Activated naive CD8-positive, alpha-beta T cell treated with anti-CD3 and anti-CD28 coated beads, Interleukin-2, amount 50 U/mL, for 16 hours (primary cell): ENCODE data around the gene JPH2.
"Not testable (repeated sequence)": the region's sequence is repeated elsewhere in the genome, so short reads cannot be mapped to it uniquely, and the experiment has no call there.

Source experiments
- DNase-seq: peaks from one replicate; pipeline ENCODE4 v3.0.0-alpha.2; 2020; ENCODE audit warnings: low read depth, low spot score

Gene JPH2

GRCh38 chr20:44211177-44212039 is 24.4 kb upstream of the JPH2 start:
- DNase-seq: no peak

GRCh38 chr20:44210406-44211176 is 23.6 kb upstream of the JPH2 start, which contains the start of gene OSER1:
TSS of gene OSER1 (minus strand) at chr20:44210771. CDS start at chr20:44206957, 3,814 bp downstream.
- peak; percentile 93 for DNase-seq

- DNase-seq: no peak
Observed at GRCh38 chr20:44209686-44210405, 22.9 kb upstream of the JPH2 start.

- no peak for DNase-seq
Observed at GRCh38 chr20:44208770-44209169, 21.8 kb upstream of the JPH2 start.

- no peak for DNase-seq
Observed at GRCh38 chr20:44208165-44208564, 21.2 kb upstream of the JPH2 start.

GRCh38 chr20:44207126-44207723 is 20.2 kb upstream of the JPH2 start:
- DNase-seq: no peak

GRCh38 chr20:44206132-44206531 is 19.1 kb upstream of the JPH2 start:
- no peak for DNase-seq

- DNase-seq: no peak
Observed at GRCh38 chr20:44204832-44205215, 17.8 kb upstream of the JPH2 start.

- no peak for DNase-seq
Observed at GRCh38 chr20:44204156-44204831, 17.3 kb upstream of the JPH2 start.

- DNase-seq: no peak
Observed at GRCh38 chr20:44203161-44203560, 16.2 kb upstream of the JPH2 start.

- no peak for DNase-seq
Observed at GRCh38 chr20:44200983-44201382, 14.0 kb upstream of the JPH2 start.

- DNase-seq: no peak
Observed at GRCh38 chr20:44200371-44200770, 13.4 kb upstream of the JPH2 start.

- DNase-seq: no peak
Observed at GRCh38 chr20:44199877-44200276, 12.9 kb upstream of the JPH2 start.

- no peak for DNase-seq
Observed at GRCh38 chr20:44198872-44199271, 11.9 kb upstream of the JPH2 start.

GRCh38 chr20:44196271-44196670 is 9.3 kb upstream of the JPH2 start:
- no peak for DNase-seq

- DNase-seq: no peak
Observed at GRCh38 chr20:44195605-44196004, 8.6 kb upstream of the JPH2 start.

GRCh38 chr20:44193801-44194200 is 6.8 kb upstream of the JPH2 start:
- no peak for DNase-seq

GRCh38 chr20:44191640-44192039 is 4.7 kb upstream of the JPH2 start:
- not testable (repeated sequence) for DNase-seq

GRCh38 chr20:44190197-44190852 is 3.3 kb upstream of the JPH2 start:
- DNase-seq: peak; percentile 14

GRCh38 chr20:44188752-44189151 is 1.8 kb upstream of the JPH2 start:
- no peak for DNase-seq
